A549 (cell line): ENCODE measurements around the gene BRICD5. TPM values are rescaled to one million over a fixed set of nuclear protein-coding genes. Genes with fewer than 3 reads are reported as not detected.

Experiments
- ATAC-seq, 2 experiments: fragments of 200-7000 bp in 1 of 2; fragments of >200 bp in 1 of 2; cut with Nextera tagmentation in 1 of 2; cut with Tn5 transposase in 1 of 2; 3 replicates each; pipeline versions ENCODE4 v1.8.0 to v1.9.1; 2018 to 2020; ENCODE audit warnings: mild to moderate bottlenecking in 1 of 2, moderate library complexity in 1 of 2
- CTCF ChIA-PET: fragments of 300-600 bp; sonication (Branson Sonifier 250); formaldehyde crosslinking; extraction: SDS; loops from one replicate; lab custom pipeline; 2021; ENCODE audit warnings: antibody characterized with exemption, inconsistent platforms; lab: Yijun Ruan, JAX
- POLR2A ChIA-PET: fragments of 350-600 bp; formaldehyde crosslinking; extraction: SDS; loops from one replicate; lab custom pipeline; 2021; ENCODE audit warnings: antibody characterized with exemption, inconsistent platforms; lab: Yijun Ruan, JAX
- DNase-seq, 2 experiments: peaks; one replicate each; pipeline versions ENCODE4 v3.0.0 to v3.0.0-alpha.2; 2011 to 2016; ENCODE audit warnings: low read depth in 1 of 2, low spot score in 1 of 2
- FAIRE-seq: peaks from 2 replicates; lab custom pipeline; 2011; peaks lifted over from hg19 to GRCh38; lab: Jason Lieb, UNC
- H3K27ac ChIP-seq, 2 experiments: fragments of >200 bp; sonication (Bioruptor Twin); formaldehyde crosslinking; 3 replicates each; pipeline ENCODE4 v1.5.1; 2016 to 2017
- H3K4me1 ChIP-seq: fragments of >200 bp; sonication (Bioruptor Twin); formaldehyde crosslinking; 3 replicates; pipeline ENCODE4 v1.6.1; 2016
- H3K4me2 ChIP-seq: fragments of >200 bp; sonication (Bioruptor Twin); formaldehyde crosslinking; 3 replicates; pipeline ENCODE4 v1.6.1; 2016
- H3K4me3 ChIP-seq: fragments of >200 bp; sonication (Bioruptor Twin); formaldehyde crosslinking; 3 replicates; pipeline ENCODE4 v1.5.1; 2016
- H3K9me3 ChIP-seq: fragments of >200 bp; sonication (Bioruptor Twin); formaldehyde crosslinking; 3 replicates; pipeline ENCODE4 v1.6.1; 2016
- ESRRA ChIP-seq: fragments of 150-350 bp; IDR thresholded peaks from 2 replicates; pipeline ENCODE4 v1.6.1; 2014; ENCODE audit warnings: mild to moderate bottlenecking, low read length, borderline replicate concordance
- FOSL2 ChIP-seq, 2 experiments: fragments of 450-650 bp in 1 of 2; fragments of >200 bp in 1 of 2; sonication (Bioruptor Twin) in 1 of 2; formaldehyde crosslinking; IDR thresholded peaks; 2 replicates each; pipeline versions ENCODE4 v1.5.0 to v1.6.1; 2016 to 2020; ENCODE audit warnings: mild to moderate bottlenecking in 1 of 2, moderate library complexity in 1 of 2
- HES2 ChIP-seq: fragments of >200 bp; sonication (Bioruptor Twin); formaldehyde crosslinking; IDR thresholded peaks from 2 replicates; pipeline ENCODE4 v1.6.1; 2016
- HEYL ChIP-seq: fragments of 250-450 bp; sonication (Bioruptor Pico); IDR thresholded peaks from 2 replicates; pipeline ENCODE4 v1.8.0; 2021; ENCODE audit warnings: mild to moderate bottlenecking, moderate library complexity
- HOXB5 ChIP-seq: fragments of 250-450 bp; sonication (Bioruptor Pico); IDR thresholded peaks from 2 replicates; pipeline ENCODE4 v1.5.0; 2020; ENCODE audit warnings: mild to moderate bottlenecking, moderate library complexity
- JUN ChIP-seq, 2 experiments: fragments of >200 bp; sonication (Bioruptor Twin); formaldehyde crosslinking; IDR thresholded peaks; 2 replicates in 1 of 2; 3 replicates in 1 of 2; pipeline ENCODE4 v1.6.1; 2016 to 2017
- KDM5A ChIP-seq: fragments of 200-600 bp; sonication (generic); IDR thresholded peaks from 2 replicates; pipeline ENCODE4 v1.6.1; 2016; ENCODE audit warnings: antibody characterized with exemption, mild to moderate bottlenecking
- MAFK ChIP-seq: fragments of 450-650 bp; IDR thresholded peaks from 2 replicates; pipeline ENCODE4 v1.6.1; 2014; ENCODE audit not compliant: partially characterized antibody
- MAZ ChIP-seq: fragments of 150-350 bp; IDR thresholded peaks from 2 replicates; pipeline ENCODE4 v1.6.1; 2014; ENCODE audit warnings: antibody characterized with exemption, low read depth, low read length, borderline replicate concordance
- MYC ChIP-seq: IDR thresholded peaks from 2 replicates; pipeline ENCODE4 v1.6.1; 2012; ENCODE audit warnings: mild to moderate bottlenecking, inconsistent platforms, low read length, improper control_type of control experiment, borderline replicate concordance
- NPAS2 ChIP-seq: fragments of 250-450 bp; sonication (Bioruptor Pico); IDR thresholded peaks from 2 replicates; pipeline ENCODE4 v1.8.0; 2022; ENCODE audit warnings: mild to moderate bottlenecking, moderate library complexity, borderline replicate concordance
- PHF8 ChIP-seq: fragments of 200-600 bp; sonication (generic); IDR thresholded peaks from 2 replicates; pipeline ENCODE4 v1.6.1; 2016; ENCODE audit warnings: low read depth, mild to moderate bottlenecking, antibody characterized with exemption, moderate library complexity, borderline replicate concordance
- POLR2A ChIP-seq: IDR thresholded peaks from 2 replicates; pipeline ENCODE4 v1.6.1; 2012; ENCODE audit warnings: mild to moderate bottlenecking, low read length
- RAD21 ChIP-seq, 2 experiments: fragments of >200 bp in 1 of 2; sonication (Bioruptor Twin) in 1 of 2; formaldehyde crosslinking in 1 of 2; IDR thresholded peaks in 1 of 2; conservative IDR thresholded peaks in 1 of 2; 2 replicates in 1 of 2; 3 replicates in 1 of 2; pipeline ENCODE4 v1.6.1; 2012 to 2018; ENCODE audit warnings: inconsistent platforms in 1 of 2
- RCOR1 ChIP-seq: fragments of 150-350 bp; IDR thresholded peaks from 2 replicates; pipeline ENCODE4 v1.6.1; 2014; ENCODE audit warnings: antibody characterized with exemption, low read length, low read depth
- TFCP2L1 ChIP-seq: fragments of 250-450 bp; sonication (Bioruptor Pico); IDR thresholded peaks from 2 replicates; pipeline ENCODE4 v1.5.0; 2021; ENCODE audit warnings: mild to moderate bottlenecking
- USF2 ChIP-seq: fragments of 450-650 bp; IDR thresholded peaks from 2 replicates; pipeline ENCODE4 v1.6.1; 2014; ENCODE audit warnings: antibody characterized with exemption
- WGBS: methylation state at CpG from one replicate; pipeline ENCODE4 v1.1.6; 2017; ENCODE audit errors: missing lambda C conversion rate; 5-methylcytosine and 5-hydroxymethylcytosine counted together
- polyA plus RNA-seq, 4 experiments: library from polyadenylated mRNA; depleted of rRNA in 3 of 4; stranded (reverse); fragments of >200 nt; fragmentation: RNase III in 1 of 4; extraction: RNeasy Plus Mini Kit Qiagen cat#74134 plus additional on column Dnase treatment in 1 of 4; gene quantifications; 2 replicates in 3 of 4; 3 replicates in 1 of 4; pipeline ENCODE4 v1.2.3, GENCODE V29; 2011 to 2017

BRICD5 gene
- polyA plus RNA-seq, 2 of the 4 experiments (the other 2 are of a cell fraction), result 2.0 to 9.1 TPM

- ATAC-seq (no peak), FAIRE-seq (no peak), DNase-seq (no peak)
- no peak for TF ChIP-seq MAFK
- H3K4me2 ChIP-seq, result peak overlapping the region; percentile 50; the same call in 2 of the 3 replicates
- H3K9me3 ChIP-seq, result no peaks in the 10 kb centered on the region
- ChIA-PET CTCF (interaction anchor here (0.7 to 3.8 kb wide), 6 partner anchors 15 to 274 kb away, joined by 3 to 20 read pairs (median 4); partner anchors contain the start of gene ECI1), POLR2A (interaction anchor here (0.5 to 1.1 kb wide), 2 partner anchors 31 to 71 kb away, joined by 3 to 5 read pairs; partner anchors contain the start of gene TRAF7)
- WGBS, result 87% methylated on average over 6 of the region's 6 CpGs
- peaks cover 25% of the 10 kb centered on the region for H3K4me1 ChIP-seq
- peak overlapping the region in 1 of 2 experiments; percentile 32; a peak in 1 of 6 replicates for H3K27ac ChIP-seq
- H3K4me3 ChIP-seq, result no peak overlapping the region
These were observed 16.3 kb upstream of the BRICD5 start for GRCh38 chr16:2226918-2227317.

GRCh38 chr16:2226245-2226793, 15.7 kb upstream of the BRICD5 start:
- POLR2A ChIA-PET, result interaction anchor here (0.5 to 1.1 kb wide), 3 partner anchors 11 to 71 kb away, joined by 3 to 5 read pairs (median 3); partner anchors contain the start of gene TRAF7

GRCh38 chr16:2223942-2224486, 13.4 kb upstream of the BRICD5 start:
- TF ChIP-seq PHF8, result peak; percentile 25; the same call in 1 of the 2 replicates
- TF ChIP-seq USF2, result no peak
- no peak for TF ChIP-seq TFCP2L1 (CRISPR knock-in tag)
- 0 out of 5 replicates have a peak, but pooled peaks of 1 of the 2 experiments have one; percentile 5 for TF ChIP-seq JUN (IDR thresholded peaks at IDR 0.05)
- TF ChIP-seq MYC, result no peak
- TF ChIP-seq HEYL (CRISPR knock-in tag), result no peak
- no peak for TF ChIP-seq FOSL2 (IDR thresholded peaks at IDR 0.05)
- TF ChIP-seq FOSL2 (CRISPR knock-in tag; IDR thresholded peaks at IDR 0.05), result 0 out of 2 replicates have a peak, but pooled peaks have one; percentile 2
- no peak for TF ChIP-seq NPAS2 (CRISPR knock-in tag)
- TF ChIP-seq RAD21 (conservative IDR thresholded peaks at IDR 0.05 in 1 of 2, IDR thresholded peaks at IDR 0.05 in 1 of 2), result peak in 1 of 2 experiments; percentile 39; a peak in 3 of 5 replicates
- TF ChIP-seq HOXB5 (CRISPR knock-in tag), result no peak
- Histone ChIP-seq H3K9me3 (no peaks in the 10 kb centered on the region), H3K4me2 (peak overlapping the region; percentile 99), H3K4me1 (peaks cover 25% of the 10 kb centered on the region), H3K27ac (peak overlapping the region; percentile 96 to 97), H3K4me3 (peak overlapping the region; percentile 98)
- POLR2A ChIA-PET, result no interaction called here
- ATAC-seq (peak; percentile 72 to 73), DNase-seq (peak; percentile 53 to 61), FAIRE-seq (no peak)
- WGBS, result 6% methylated on average over 11 of the region's 22 CpGs
- CTCF ChIA-PET, result interaction anchor here (1.5 kb wide), 1 partner anchor 28 kb away, joined by 3 read pairs; the partner anchor contains the start of gene ECI1

More at GRCh38 chr16:2226245-2226793, 15.7 kb upstream of the BRICD5 start:
- no peaks in the 10 kb centered on the region for H3K9me3 ChIP-seq
- CTCF ChIA-PET, result interaction anchor here (0.7 to 3.8 kb wide), 6 partner anchors 14 to 275 kb away, joined by 3 to 20 read pairs (median 4); partner anchors contain the start of gene ECI1
- H3K4me3 ChIP-seq, result no peak overlapping the region
- ATAC-seq, result no peak
- peak overlapping the region; percentile 50 for H3K4me2 ChIP-seq
- peak overlapping the region in 1 of 2 experiments; percentile 49; a peak in 3 of 6 replicates for H3K27ac ChIP-seq
- TF ChIP-seq KDM5A (no peak), POLR2A (no peak), ESRRA (no peak), MAZ (no peak), HES2 (no peak), RCOR1 (no peak)
- WGBS, result 34% methylated on average over 9 of the region's 9 CpGs
- peaks cover 25% of the 10 kb centered on the region for H3K4me1 ChIP-seq
- DNase-seq, result no peak
- no peak for FAIRE-seq
